ENCODE measurements around the gene GMDS.

Gene GMDS

GRCh38 chr6:2245103-2245876 is at the start of gene GMDS:
Gene GMDS, minus strand, starts transcription at chr6:2245605.
- in situ Hi-C loops (cut with HindIII; ENCODE audit: low sequenced_read_pairs): no loop called here

GRCh38 chr6:2285510-2285909 is 40.1 kb upstream of the GMDS start:
- in situ Hi-C loops (cut with HindIII; ENCODE audit: low sequenced_read_pairs): no loop called here

GRCh38 chr6:2275892-2276242 is 30.5 kb upstream of the GMDS start:
- in situ Hi-C loops (cut with HindIII; ENCODE audit: low sequenced_read_pairs): no loop called here

- in situ Hi-C loops (cut with HindIII; ENCODE audit: low sequenced_read_pairs): no loop called here
These were observed 29.8 kb upstream of the GMDS start for GRCh38 chr6:2274981-2275891.

- in situ Hi-C loops (cut with HindIII; ENCODE audit: low sequenced_read_pairs): no loop called here
These were observed 27.3 kb upstream of the GMDS start for GRCh38 chr6:2272696-2273095.

GRCh38 chr6:2270054-2270453 is 24.6 kb upstream of the GMDS start:
- in situ Hi-C loops (cut with HindIII; ENCODE audit: low sequenced_read_pairs): no loop called here

- in situ Hi-C loops (cut with HindIII; ENCODE audit: low sequenced_read_pairs): no loop called here
These were observed 21.4 kb upstream of the GMDS start for GRCh38 chr6:2266841-2267240.

GRCh38 chr6:2266031-2266795 is 20.8 kb upstream of the GMDS start:
- in situ Hi-C loops (cut with HindIII; ENCODE audit: low sequenced_read_pairs): no loop called here

GRCh38 chr6:2264932-2265331 is 19.5 kb upstream of the GMDS start:
- in situ Hi-C loops (cut with HindIII; ENCODE audit: low sequenced_read_pairs): no loop called here

- in situ Hi-C loops (cut with HindIII; ENCODE audit: low sequenced_read_pairs): no loop called here
These were observed 18.5 kb upstream of the GMDS start for GRCh38 chr6:2263896-2264295.

GRCh38 chr6:2259574-2259973 is 14.2 kb upstream of the GMDS start:
- in situ Hi-C loops (cut with HindIII; ENCODE audit: low sequenced_read_pairs): no loop called here

GRCh38 chr6:2259002-2259494 is 13.6 kb upstream of the GMDS start:
- in situ Hi-C loops (cut with HindIII; ENCODE audit: low sequenced_read_pairs): no loop called here

GRCh38 chr6:2258112-2258511 is 12.7 kb upstream of the GMDS start:
- in situ Hi-C loops (cut with HindIII; ENCODE audit: low sequenced_read_pairs): no loop called here

- in situ Hi-C loops (cut with HindIII; ENCODE audit: low sequenced_read_pairs): no loop called here
These were observed 12.0 kb upstream of the GMDS start for GRCh38 chr6:2257363-2257762.

- in situ Hi-C loops (cut with HindIII; ENCODE audit: low sequenced_read_pairs): no loop called here
These were observed 9.3 kb upstream of the GMDS start for GRCh38 chr6:2254747-2255146.

GRCh38 chr6:2249126-2249525 is 3.7 kb upstream of the GMDS start:
- in situ Hi-C loops (cut with HindIII; ENCODE audit: low sequenced_read_pairs): no loop called here

GRCh38 chr6:2247664-2248063 is 2.3 kb upstream of the GMDS start:
- in situ Hi-C loops (cut with HindIII; ENCODE audit: low sequenced_read_pairs): no loop called here

GRCh38 chr6:2245877-2246863 is 765 bp upstream of the GMDS start:
- in situ Hi-C loops (cut with HindIII; ENCODE audit: low sequenced_read_pairs): no loop called here

- in situ Hi-C loops (cut with HindIII; ENCODE audit: low sequenced_read_pairs): no loop called here
These were observed 923 bp downstream of the GMDS start for GRCh38 chr6:2244261-2245102.

Measured in endothelial cell of hepatic sinusoid (primary cell).